ENCODE results near the gene CCDC110.
"Not testable (repeated sequence)": the region's sequence is repeated elsewhere in the genome, so short reads cannot be mapped to it uniquely, and the experiment has no call there.

CCDC110 gene

GRCh38 chr4:185513489-185514181 lies 42.1 kb upstream of the CCDC110 start:
- Histone ChIP-seq H3K9me2 (replicated peaks; ENCODE audit: control insufficient read depth, low read length) (no peaks in the 10 kb centered on the region), H3K4me3 (ENCODE audit: low read length) (no peak overlapping the region), H3K27ac (ENCODE audit: low read depth, low read length) (no peak overlapping the region), H3K4me2 (ENCODE audit: low read length) (no peak overlapping the region), H3K4me1 (ENCODE audit: control insufficient read depth, low read length) (no peaks in the 10 kb centered on the region), H3K9me3 (ENCODE audit: control insufficient read depth, insufficient read depth, low read length) (no peaks in the 10 kb centered on the region), H3K36me3 (ENCODE audit: control insufficient read depth, low read length) (no peaks in the 10 kb centered on the region), H3F3A (ENCODE audit: control insufficient read depth, insufficient read depth) (no peaks in the 10 kb centered on the region), H3K79me2 (ENCODE audit: control insufficient read depth, low read length) (no peaks in the 10 kb centered on the region), H3K27me3 (ENCODE audit: control insufficient read depth, low read length) (peaks cover 22% of the 10 kb centered on the region), H4K20me1 (ENCODE audit: control insufficient read depth, insufficient read depth, low read depth, low read length) (no peaks in the 10 kb centered on the region)
- TF ChIP-seq EZH2phosphoT487 (IDR thresholded peaks at IDR 0.05; ENCODE audit: borderline replicate concordance, low read length) = no peak
- no peak for TF ChIP-seq CTCF (IDR thresholded peaks at IDR 0.05; ENCODE audit: low read depth, low read length, poor library complexity, severe bottlenecking)

GRCh38 chr4:185512516-185512915 lies 41.0 kb upstream of the CCDC110 start:
- no peak overlapping the region for H3K4me2 ChIP-seq (ENCODE audit: low read length)
- no peaks in the 10 kb centered on the region for H4K20me1 ChIP-seq (ENCODE audit: control insufficient read depth, insufficient read depth, low read depth, low read length)
- H3K9me3 ChIP-seq (ENCODE audit: control insufficient read depth, insufficient read depth, low read length) = no peaks in the 10 kb centered on the region
- H3K4me1 ChIP-seq (ENCODE audit: control insufficient read depth, low read length) = no peaks in the 10 kb centered on the region
- no peak overlapping the region for H3K4me3 ChIP-seq (ENCODE audit: low read length)
- H3K27ac ChIP-seq (ENCODE audit: low read depth, low read length) = no peak overlapping the region
- H3F3A ChIP-seq (ENCODE audit: control insufficient read depth, insufficient read depth) = no peaks in the 10 kb centered on the region
- H3K9me2 ChIP-seq (replicated peaks; ENCODE audit: control insufficient read depth, low read length) = no peaks in the 10 kb centered on the region
- no peaks in the 10 kb centered on the region for H3K79me2 ChIP-seq (ENCODE audit: control insufficient read depth, low read length)
- no peaks in the 10 kb centered on the region for H3K36me3 ChIP-seq (ENCODE audit: control insufficient read depth, low read length)
- TF ChIP-seq CTCF (IDR thresholded peaks at IDR 0.05; ENCODE audit: low read depth, low read length, poor library complexity, severe bottlenecking) (no peak), EZH2phosphoT487 (IDR thresholded peaks at IDR 0.05; ENCODE audit: borderline replicate concordance, low read length) (no peak)
- peaks cover 22% of the 10 kb centered on the region for H3K27me3 ChIP-seq (ENCODE audit: control insufficient read depth, low read length)

GRCh38 chr4:185511243-185511642 lies 39.7 kb upstream of the CCDC110 start:
- H3K27me3 ChIP-seq (ENCODE audit: control insufficient read depth, low read length) = peaks cover 19% of the 10 kb centered on the region
- H3K4me1 ChIP-seq (ENCODE audit: control insufficient read depth, low read length); H3K79me2 ChIP-seq (ENCODE audit: control insufficient read depth, low read length); H3F3A ChIP-seq (ENCODE audit: control insufficient read depth, insufficient read depth); H3K27ac ChIP-seq (ENCODE audit: low read depth, low read length); H3K9me3 ChIP-seq (ENCODE audit: control insufficient read depth, insufficient read depth, low read length); H3K36me3 ChIP-seq (ENCODE audit: control insufficient read depth, low read length); H4K20me1 ChIP-seq (ENCODE audit: control insufficient read depth, insufficient read depth, low read depth, low read length); H3K4me3 ChIP-seq (ENCODE audit: low read length); H3K9me2 ChIP-seq (replicated peaks; ENCODE audit: control insufficient read depth, low read length); H3K4me2 ChIP-seq (ENCODE audit: low read length): not testable (repeated sequence)

GRCh38 chr4:185510806-185511205 lies 39.3 kb upstream of the CCDC110 start:
- no peaks in the 10 kb centered on the region for H3K4me1 ChIP-seq (ENCODE audit: control insufficient read depth, low read length)
- no peaks in the 10 kb centered on the region for H3F3A ChIP-seq (ENCODE audit: control insufficient read depth, insufficient read depth)
- H3K9me2 ChIP-seq (replicated peaks; ENCODE audit: control insufficient read depth, low read length) = no peaks in the 10 kb centered on the region
- H3K4me3 ChIP-seq (ENCODE audit: low read length) = no peak overlapping the region
- no peak overlapping the region for H3K4me2 ChIP-seq (ENCODE audit: low read length)
- H3K79me2 ChIP-seq (ENCODE audit: control insufficient read depth, low read length) = no peaks in the 10 kb centered on the region
- no peak for TF ChIP-seq EZH2phosphoT487 (IDR thresholded peaks at IDR 0.05; ENCODE audit: borderline replicate concordance, low read length)
- TF ChIP-seq CTCF (IDR thresholded peaks at IDR 0.05; ENCODE audit: low read depth, low read length, poor library complexity, severe bottlenecking) = no peak
- H3K27ac ChIP-seq (ENCODE audit: low read depth, low read length) = no peak overlapping the region
- H3K9me3 ChIP-seq (ENCODE audit: control insufficient read depth, insufficient read depth, low read length) = no peaks in the 10 kb centered on the region
- H3K36me3 ChIP-seq (ENCODE audit: control insufficient read depth, low read length) = no peaks in the 10 kb centered on the region
- peaks cover 19% of the 10 kb centered on the region for H3K27me3 ChIP-seq (ENCODE audit: control insufficient read depth, low read length)
- no peaks in the 10 kb centered on the region for H4K20me1 ChIP-seq (ENCODE audit: control insufficient read depth, insufficient read depth, low read depth, low read length)

Measured in DOHH2 (cell line).